B cell (primary cell): Measurements from ENCODE around the gene EXOC4. TPM values are rescaled to one million over a fixed set of nuclear protein-coding genes. Genes with fewer than 3 reads are reported as not detected.

Source experiments
- ATAC-seq: fragments of 200-7000 bp; cut with Tn5 transposase; one replicate; pipeline ENCODE4 v1.10.0; 2021; ENCODE audit warnings: low read depth, mild to moderate bottlenecking, moderate number of reproducible peaks, moderate library complexity
- CTCF ChIA-PET: fragments of 350-600 bp; sonication (Branson Sonifier 250); formaldehyde crosslinking; loops from one replicate; lab custom pipeline; 2021; ENCODE audit warnings: antibody characterized with exemption, inconsistent platforms; lab: Charles Lee
- POLR2A ChIA-PET: fragments of 350-600 bp; sonication (Branson Sonifier 250); formaldehyde crosslinking; loops from one replicate; lab custom pipeline; 2021; ENCODE audit warnings: antibody characterized with exemption; lab: Charles Lee
- DNase-seq: peaks from one replicate; pipeline ENCODE4 v3.0.0; 2013
- H2AFZ ChIP-seq: 2 replicates; pipeline ENCODE4 v1.6.1; 2012; ENCODE audit warnings: mild to moderate bottlenecking, low read depth, low read length; ENCODE audit not compliant: insufficient read depth, poor library complexity, severe bottlenecking
- H3K27ac ChIP-seq, 2 donors: 1 replicate in 1 of 2; 2 replicates in 1 of 2; pipeline ENCODE4 v1.5.1; 2012 to 2013; ENCODE audit warnings: low read length in 2 of 2, mild to moderate bottlenecking in 2 of 2, moderate library complexity in 1 of 2
- H3K27me3 ChIP-seq, 4 experiments: fragments of 200-600 bp in 1 of 4; sonication (generic) in 1 of 4; replicated peaks in 1 of 4; 1 replicate in 2 of 4; 2 replicates in 2 of 4; pipeline versions ENCODE4 v1.6.1 to v1.7.0; 2013 to 2016; ENCODE audit warnings: low read length in 3 of 4, mild to moderate bottlenecking in 2 of 4, mixed read lengths in 1 of 4, moderate library complexity in 1 of 4; ENCODE audit not compliant: insufficient read depth in 4 of 4, control insufficient read depth in 3 of 4; ENCODE audit errors: control extremely low read depth in 1 of 4
- H3K36me3 ChIP-seq, 2 experiments: replicated peaks in 1 of 2; 1 replicate in 1 of 2; 2 replicates in 1 of 2; pipeline versions ENCODE4 v1.6.1 to v1.7.1; 2013; ENCODE audit warnings: low read length in 1 of 2; ENCODE audit not compliant: insufficient read depth in 2 of 2, control insufficient read depth in 1 of 2; ENCODE audit errors: control extremely low read depth in 1 of 2, extremely low read depth in 1 of 2
- H3K4me1 ChIP-seq, 2 donors: fragments of 200-600 bp in 1 of 2; sonication (generic) in 1 of 2; 1 replicate in 1 of 2; 2 replicates in 1 of 2; pipeline versions ENCODE4 v1.5.1 to v1.6.1; 2013 to 2017; ENCODE audit warnings: low read length in 2 of 2; ENCODE audit not compliant: control insufficient read depth in 2 of 2, insufficient read depth in 2 of 2
- H3K4me2 ChIP-seq: replicated peaks from 2 replicates; pipeline ENCODE3; 2012; ENCODE audit warnings: mild to moderate bottlenecking, low read depth, low read length; ENCODE audit not compliant: poor library complexity, severe bottlenecking
- H3K4me3 ChIP-seq, 5 experiments: fragments of 200-600 bp in 1 of 5; sonication (generic) in 1 of 5; 1 replicate in 3 of 5; 2 replicates in 2 of 5; pipeline versions ENCODE4 v1.5.1 to v1.7.0; 2011 to 2016; ENCODE audit warnings: low read length in 4 of 5, mild to moderate bottlenecking in 4 of 5, low read depth in 2 of 5, control low read depth in 1 of 5, moderate library complexity in 1 of 5; ENCODE audit not compliant: insufficient read depth in 1 of 5; ENCODE audit errors: control extremely low read depth in 1 of 5, extremely low read depth in 1 of 5
- H3K79me2 ChIP-seq: fragments of 200-600 bp; sonication (generic); one replicate; pipeline ENCODE4 v1.6.0; 2016; ENCODE audit warnings: low read length; ENCODE audit not compliant: control insufficient read depth, insufficient read depth
- H3K9ac ChIP-seq: fragments of 200-600 bp; sonication (generic); 2 replicates; pipeline ENCODE4 v1.6.1; 2017; ENCODE audit warnings: mild to moderate bottlenecking, low read length, moderate library complexity
- H3K9me3 ChIP-seq, 3 donors: one replicate each; pipeline versions ENCODE4 v1.6.1 to v1.7.1; 2013; ENCODE audit warnings: low read length in 2 of 3; ENCODE audit not compliant: control insufficient read depth in 2 of 3, insufficient read depth in 1 of 3; ENCODE audit errors: control extremely low read depth in 1 of 3
- H4K20me1 ChIP-seq: 2 replicates; pipeline ENCODE4 v1.6.0; 2012; ENCODE audit warnings: mild to moderate bottlenecking, low read length; ENCODE audit not compliant: insufficient read depth, control insufficient read depth, poor library complexity, severe bottlenecking
- H3K27ac Mint-ChIP-seq: one replicate; pipeline ENCODE4 v1.8.0; 2021; ENCODE audit warnings: mixed read lengths
- H3K27me3 Mint-ChIP-seq: one replicate; pipeline ENCODE4 v1.8.0; 2021; ENCODE audit warnings: mixed read lengths
- H3K4me1 Mint-ChIP-seq: one replicate; pipeline ENCODE4 v1.8.0; 2021; ENCODE audit warnings: mixed read lengths
- H3K4me3 Mint-ChIP-seq: one replicate; pipeline ENCODE4 v1.8.0; 2021; ENCODE audit warnings: mixed read lengths
- H3K9me3 Mint-ChIP-seq: one replicate; pipeline ENCODE4 v1.8.0; 2022; ENCODE audit warnings: mixed read lengths; ENCODE audit not compliant: insufficient read depth
- EZH2 ChIP-seq: IDR thresholded peaks from 2 replicates; pipeline ENCODE4 v1.6.1; 2012; ENCODE audit warnings: borderline replicate concordance, low read depth, mild to moderate bottlenecking, moderate library complexity, low read length; ENCODE audit not compliant: insufficient read depth, poor library complexity, severe bottlenecking
- WGBS: methylation state at CpG from one replicate; pipeline ENCODE4 v1.1.5; 2013; ENCODE audit warnings: missing lambda C conversion rate; ENCODE audit not compliant: insufficient coverage; 5-methylcytosine and 5-hydroxymethylcytosine counted together
- intact Hi-C: fragments of 100-400 bp; cut with micrococcal nuclease; formaldehyde crosslinking; loops from one replicate; pipeline ENCODE4 v1.10.0; 2022
- polyA plus RNA-seq: library from polyadenylated mRNA; depleted of rRNA; stranded (reverse); fragments of >200 nt; gene quantifications from 2 replicates; pipeline ENCODE4 v1.2.3, GENCODE V29; 2012
- total RNA-seq, 2 donors: library from RNA; stranded (reverse); fragments of 120-200 nt in 1 of 2; gene quantifications; 1 replicate in 1 of 2; 2 replicates in 1 of 2; pipeline versions ENCODE4 v1.2.3 to v1.2.4, GENCODE V29; 2013 to 2022
- TF ChIP-seq, protein P1 (sequence below): fragments of 200-600 bp; IDR thresholded peaks from one replicate; pipeline ENCODE4 v1.8.0; 2022; ENCODE audit warnings: antibody characterized with exemption, mild to moderate bottlenecking

The EXOC4 gene
- total and polyA plus RNA-seq, 2 donors (not counting 1 experiment from before 2014, with no cell fraction given) = 16.7 to 135 TPM

DNA sequence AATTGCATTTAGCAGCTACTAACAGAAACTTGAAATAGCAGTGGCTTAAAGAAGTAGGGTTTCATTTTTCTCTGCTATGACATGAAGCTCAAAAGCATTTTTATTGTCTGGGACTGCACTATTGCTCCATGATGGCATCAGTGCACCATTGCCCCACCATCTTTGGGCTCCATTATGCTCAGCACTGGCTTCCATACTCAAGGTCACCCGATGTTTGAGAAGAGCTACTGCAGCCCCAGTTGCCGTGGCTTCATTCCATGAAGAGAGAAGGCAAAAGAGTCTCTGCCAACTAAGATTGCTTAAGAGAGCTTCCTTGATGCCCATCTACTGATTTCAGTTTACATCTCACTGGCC lies 682.1 kb downstream of the EXOC4 start:
- Mint-ChIP-seq H3K27me3 (no peaks in the 10 kb centered on the region), H3K9me3 (no peaks in the 10 kb centered on the region), H3K4me1 (no peaks in the 10 kb centered on the region), H3K27ac (no peak overlapping the region), H3K4me3 (no peak overlapping the region)
- DNase-seq (no peak), ATAC-seq (no peak)
- Histone ChIP-seq H3K27me3 (no peaks in the 10 kb centered on the region), H3K9me3 (no peaks in the 10 kb centered on the region), H3K4me3 (no peak overlapping the region), H3K4me2 (no peak overlapping the region), H3K4me1 (no peaks in the 10 kb centered on the region), H4K20me1 (no peaks in the 10 kb centered on the region), H3K9ac (no peak overlapping the region), H3K79me2 (no peaks in the 10 kb centered on the region), H3K27ac (no peak overlapping the region), H2AFZ (no peak overlapping the region), H3K36me3 (peaks cover 6 to 10% of the 10 kb centered on the region in 2 experiments)
- WGBS = 44% methylated on average over 2 of the region's 2 CpGs
- no peak for TF ChIP-seq EZH2
- TF ChIP-seq, protein P1, sequence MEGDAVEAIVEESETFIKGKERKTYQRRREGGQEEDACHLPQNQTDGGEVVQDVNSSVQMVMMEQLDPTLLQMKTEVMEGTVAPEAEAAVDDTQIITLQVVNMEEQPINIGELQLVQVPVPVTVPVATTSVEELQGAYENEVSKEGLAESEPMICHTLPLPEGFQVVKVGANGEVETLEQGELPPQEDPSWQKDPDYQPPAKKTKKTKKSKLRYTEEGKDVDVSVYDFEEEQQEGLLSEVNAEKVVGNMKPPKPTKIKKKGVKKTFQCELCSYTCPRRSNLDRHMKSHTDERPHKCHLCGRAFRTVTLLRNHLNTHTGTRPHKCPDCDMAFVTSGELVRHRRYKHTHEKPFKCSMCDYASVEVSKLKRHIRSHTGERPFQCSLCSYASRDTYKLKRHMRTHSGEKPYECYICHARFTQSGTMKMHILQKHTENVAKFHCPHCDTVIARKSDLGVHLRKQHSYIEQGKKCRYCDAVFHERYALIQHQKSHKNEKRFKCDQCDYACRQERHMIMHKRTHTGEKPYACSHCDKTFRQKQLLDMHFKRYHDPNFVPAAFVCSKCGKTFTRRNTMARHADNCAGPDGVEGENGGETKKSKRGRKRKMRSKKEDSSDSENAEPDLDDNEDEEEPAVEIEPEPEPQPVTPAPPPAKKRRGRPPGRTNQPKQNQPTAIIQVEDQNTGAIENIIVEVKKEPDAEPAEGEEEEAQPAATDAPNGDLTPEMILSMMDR = no peak
- intact Hi-C loops = no loop called here
- ChIA-PET CTCF (interaction anchor here (0.6 kb wide), 1 partner anchor 1356 kb away, joined by 3 read pairs; no protein-coding TSS in a partner anchor), POLR2A (no interaction called here)

DNA sequence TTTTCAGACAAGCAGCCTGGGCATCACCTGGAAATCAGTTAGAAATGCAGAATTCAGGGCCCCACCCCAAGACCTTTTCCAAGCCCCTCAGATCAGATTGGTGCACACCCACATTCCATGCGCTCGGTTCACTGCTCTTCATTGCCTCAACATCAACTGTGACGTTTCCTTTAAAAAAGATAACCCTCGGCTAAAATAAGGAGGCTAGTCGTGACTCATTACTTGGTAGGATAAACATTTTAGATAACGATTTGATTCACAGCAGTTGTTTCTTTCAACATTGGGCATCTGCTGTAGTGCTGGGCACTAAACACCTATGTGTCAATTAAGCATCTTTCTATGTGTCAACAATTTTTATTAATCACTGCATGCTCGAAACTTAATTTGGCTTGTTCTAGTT lies 683.2 kb downstream of the EXOC4 start:
- no peaks in the 10 kb centered on the region for H3K4me1 Mint-ChIP-seq
- Histone ChIP-seq H3K36me3 (peaks cover 8 to 10% of the 10 kb centered on the region in 2 experiments), H3K9me3 (no peaks in the 10 kb centered on the region), H3K79me2 (no peaks in the 10 kb centered on the region), H3K4me1 (no peaks in the 10 kb centered on the region), H3K9ac (no peak overlapping the region), H3K27ac (no peak overlapping the region), H2AFZ (no peak overlapping the region), H3K4me3 (no peak overlapping the region), H3K27me3 (no peaks in the 10 kb centered on the region), H3K4me2 (no peak overlapping the region), H4K20me1 (no peaks in the 10 kb centered on the region)
- no peaks in the 10 kb centered on the region for H3K9me3 Mint-ChIP-seq
- whole genome bisulfite sequencing = 90% methylated on average over 4 of the region's 7 CpGs
- ATAC-seq (no peak), DNase-seq (no peak)
- H3K27me3 Mint-ChIP-seq = no peaks in the 10 kb centered on the region
- H3K27ac Mint-ChIP-seq = no peak overlapping the region
- TF ChIP-seq, protein P1 = no peak
- TF ChIP-seq EZH2 = no peak
- intact Hi-C loops = no loop called here
- H3K4me3 Mint-ChIP-seq = no peak overlapping the region
- ChIA-PET POLR2A (no interaction called here), CTCF (no interaction called here)
